NCI-H2107 (cell line): ENCODE results near the gene ADARB2.
"Not testable (repeated sequence)": the region's sequence is repeated elsewhere in the genome, so short reads cannot be mapped to it uniquely, and the experiment has no call there.

Source experiments
- DNase-seq: peaks from one replicate; lab custom pipeline; 2025; lab: John Stamatoyannopoulos, UW

The ADARB2 gene

DNA sequence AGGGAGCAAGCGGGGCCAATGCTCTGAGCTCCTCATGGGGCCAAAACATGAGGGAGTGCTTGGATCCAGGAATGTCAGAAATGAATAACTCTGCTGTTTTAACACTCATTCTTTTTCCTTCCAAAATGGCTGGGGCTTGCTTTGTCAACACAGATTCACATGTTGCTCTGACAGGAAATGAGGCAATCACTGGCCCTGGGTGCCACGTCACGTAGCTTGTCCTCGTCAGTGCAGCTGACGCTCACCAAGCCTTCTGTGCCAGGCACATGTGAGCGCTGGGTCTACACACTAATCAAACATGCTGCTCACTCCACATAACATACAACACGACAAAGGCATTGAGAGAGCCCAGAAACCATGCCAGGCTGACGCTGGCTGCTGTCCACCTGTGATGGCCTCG, 482.2 kb downstream of the ADARB2 start:
- no peak for DNase-seq

DNA sequence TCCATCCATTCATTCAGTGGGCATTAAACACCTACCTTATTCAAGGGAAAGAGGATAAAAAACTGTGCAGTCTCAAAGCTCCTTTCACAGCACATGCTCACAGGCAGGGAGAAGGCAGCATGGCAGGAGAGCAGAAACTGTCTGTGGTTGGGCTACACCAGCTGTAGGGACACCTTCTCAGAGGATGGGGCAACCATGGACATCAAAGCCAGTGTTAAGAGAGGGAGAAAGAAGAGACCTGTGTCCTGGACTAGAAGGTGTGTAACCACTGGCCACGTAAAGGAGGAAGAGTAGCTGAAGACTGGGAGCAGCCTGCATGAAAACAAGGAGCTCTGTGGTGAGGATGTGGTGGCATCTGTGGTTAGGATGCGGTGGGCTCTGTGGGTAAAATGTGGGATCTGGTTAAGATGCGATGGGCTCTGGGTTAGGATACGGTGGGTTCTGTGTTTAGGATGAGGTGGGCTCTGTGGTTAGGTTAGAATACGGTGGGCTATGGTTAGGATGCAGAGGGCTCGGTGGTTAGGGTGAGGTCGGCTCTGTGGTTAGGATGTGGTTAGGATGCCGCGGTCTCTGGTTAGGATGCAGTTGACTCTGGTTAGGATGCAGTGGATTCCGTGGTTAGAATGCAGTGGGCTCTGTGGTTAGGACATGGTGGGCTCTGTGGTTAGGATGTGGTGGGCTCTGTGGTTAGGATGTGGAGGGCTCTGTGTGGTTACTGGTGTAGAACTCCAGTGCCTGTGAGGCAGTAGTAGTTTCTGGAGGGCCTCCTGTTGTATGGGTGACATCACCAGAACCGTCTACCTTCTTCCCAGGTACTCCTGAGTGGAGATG, 483.6 kb downstream of the ADARB2 start:
- no peak for DNase-seq

DNA sequence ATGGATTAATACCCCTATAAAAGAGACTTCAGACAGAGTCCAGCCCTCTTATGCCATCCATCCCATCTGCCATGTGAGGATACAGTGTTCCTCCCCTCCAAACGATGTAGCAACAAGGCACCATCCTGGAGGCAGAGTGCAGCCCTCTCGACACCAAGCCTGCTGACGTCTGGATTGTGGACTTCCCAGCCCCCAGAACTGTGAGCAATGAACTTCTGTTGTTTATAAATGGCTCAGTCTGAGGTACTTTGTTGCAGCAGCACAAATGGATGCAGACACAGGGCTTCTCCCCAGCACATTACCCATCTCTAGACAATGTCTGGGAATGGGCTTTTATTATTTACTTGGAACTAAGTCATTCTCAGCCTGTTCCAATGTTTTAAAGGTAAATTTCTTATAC, 485.6 kb downstream of the ADARB2 start:
- no peak for DNase-seq

DNA sequence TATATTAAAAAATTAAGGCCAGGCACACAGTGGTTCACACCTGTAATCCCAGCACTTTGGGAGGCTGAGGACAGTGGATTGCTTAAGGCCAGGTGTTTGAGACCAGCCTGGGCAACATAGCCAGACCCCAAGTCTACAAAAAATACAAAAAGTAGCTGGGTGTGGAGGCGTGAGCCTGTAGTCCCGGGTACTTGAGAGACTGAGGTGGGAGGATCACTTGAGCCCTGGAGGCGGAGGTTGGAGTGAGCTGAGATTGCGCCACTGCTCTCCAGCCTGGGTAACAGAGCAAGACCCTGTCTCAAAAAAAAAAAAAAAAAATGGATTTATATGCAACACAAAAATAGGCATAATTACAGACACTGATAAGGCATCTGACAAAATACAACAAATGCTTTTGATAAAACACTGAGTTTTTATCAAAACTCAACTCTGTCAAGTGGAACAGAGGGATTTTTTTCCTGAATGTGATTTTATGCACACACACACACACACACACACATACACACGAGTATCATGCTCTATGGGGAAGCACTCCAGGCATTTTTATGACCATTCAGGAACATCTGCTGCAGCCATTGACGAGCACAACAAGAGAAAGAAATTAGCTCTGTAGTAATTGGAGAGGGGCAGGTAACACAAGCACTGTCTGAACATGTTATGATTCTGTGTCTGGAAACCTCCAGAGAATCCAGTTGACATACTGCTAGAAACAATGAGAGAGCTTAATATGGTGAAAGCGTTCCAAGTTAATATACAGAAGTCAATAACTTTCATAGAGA, 488.0 kb downstream of the ADARB2 start:
- peak; percentile 23 for DNase-seq

DNA sequence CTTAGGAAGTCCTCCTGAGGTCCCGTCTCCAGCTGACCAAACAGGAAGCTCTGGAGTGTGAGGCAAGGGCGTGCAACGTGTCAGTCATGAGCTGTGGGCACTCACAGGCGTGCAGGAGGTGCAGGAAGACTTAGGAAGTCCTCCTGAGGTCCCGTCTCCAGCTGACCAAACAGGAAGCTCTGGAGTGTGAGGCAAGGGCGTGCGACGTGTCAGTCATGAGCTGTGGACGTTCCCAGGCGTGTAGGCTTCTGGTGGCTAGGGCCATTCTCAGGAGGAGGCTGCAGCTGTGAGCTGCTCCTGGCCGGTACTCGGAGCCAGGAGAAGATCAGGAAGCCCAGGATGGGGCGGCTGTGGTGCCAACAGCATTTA, 489.1 kb downstream of the ADARB2 start:
- not testable (repeated sequence) for DNase-seq

DNA sequence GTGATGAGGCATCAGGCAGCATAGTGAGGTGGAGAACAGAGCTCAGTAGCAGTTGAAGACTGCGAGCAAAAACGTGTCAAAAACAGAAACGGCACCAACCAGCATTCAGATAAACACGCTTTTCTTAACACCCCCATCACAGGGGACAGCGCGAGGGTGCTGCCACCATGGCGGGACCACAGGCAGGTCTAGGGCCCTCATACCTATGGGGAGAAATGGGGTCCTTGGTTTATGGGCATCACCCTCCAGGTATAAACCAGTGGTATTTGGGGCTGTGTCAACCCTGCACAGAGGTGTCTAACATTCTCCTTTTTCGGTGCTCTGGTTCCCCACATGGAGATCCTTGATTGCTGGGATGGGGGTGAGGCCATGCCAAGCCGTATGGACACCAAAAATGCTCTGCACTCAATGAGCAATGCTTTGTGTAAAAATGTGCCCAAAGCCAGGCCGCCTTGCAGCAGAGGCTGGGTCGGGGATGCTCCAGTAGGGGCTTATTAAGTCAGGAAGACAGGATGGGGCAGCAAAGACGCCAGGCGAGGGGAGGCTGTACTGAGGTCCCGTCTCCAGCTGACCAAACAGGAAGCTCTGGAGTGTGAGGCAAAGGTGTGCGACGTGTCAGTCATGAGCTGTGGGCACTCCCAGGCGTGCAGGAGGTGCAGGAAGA, 489.6 kb downstream of the ADARB2 start:
- DNase-seq: no peak

DNA sequence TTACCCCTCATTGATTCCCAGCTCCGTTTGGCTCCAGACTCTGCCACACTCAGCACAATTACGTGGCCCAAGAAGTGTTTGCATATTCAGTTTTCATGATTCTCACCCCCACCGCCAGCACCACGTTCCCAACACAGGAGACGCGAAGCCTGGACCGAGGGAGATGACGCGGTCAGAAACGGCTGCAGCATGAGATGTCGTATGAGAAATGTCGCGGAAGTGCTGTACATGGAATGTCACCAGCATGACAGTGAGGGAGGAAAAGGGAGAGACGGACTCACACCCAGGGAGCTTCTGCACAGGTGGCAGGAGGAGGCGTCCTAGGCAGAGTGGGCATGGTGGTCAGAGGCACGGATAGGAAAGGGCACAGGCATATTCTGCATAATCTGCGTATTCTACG, 492.8 kb downstream of the ADARB2 start:
- no peak for DNase-seq

DNA sequence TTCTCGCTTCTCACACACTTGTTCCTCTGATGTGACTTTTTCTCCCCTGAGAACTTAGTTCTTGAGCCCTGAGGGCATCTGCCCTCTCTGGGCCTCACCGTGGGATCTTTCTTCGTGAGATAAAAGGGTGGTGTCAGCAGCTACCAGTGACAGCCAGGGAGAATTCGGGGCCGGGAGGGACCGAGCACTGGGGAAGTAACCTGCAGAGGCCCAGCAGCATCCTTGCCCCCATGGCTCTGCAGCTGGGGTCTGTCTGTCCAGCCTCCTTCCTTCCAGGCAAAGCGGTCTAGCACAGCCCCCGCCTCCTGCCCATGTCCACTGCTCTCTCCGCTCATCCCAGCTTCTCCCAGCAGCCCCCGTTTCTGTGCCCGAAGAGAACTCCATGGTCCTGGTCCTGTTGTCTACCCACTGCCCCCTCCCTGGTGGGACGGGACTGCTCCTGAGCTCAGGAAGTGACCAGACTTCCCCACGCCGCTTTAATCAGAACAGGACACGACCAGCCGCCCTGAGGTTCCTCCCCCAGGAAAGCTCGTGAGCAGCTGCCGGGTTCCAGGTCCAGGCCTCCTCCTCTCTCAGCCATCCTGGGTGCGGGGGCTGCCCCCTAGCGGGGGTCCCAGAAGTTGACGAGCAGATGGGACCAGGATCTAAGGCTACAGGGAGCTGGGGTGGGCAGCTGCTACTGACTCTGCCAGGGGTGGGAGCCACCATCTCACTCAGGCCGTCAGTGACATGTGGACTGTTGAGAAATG, 493.7 kb downstream of the ADARB2 start:
- no peak for DNase-seq

DNA sequence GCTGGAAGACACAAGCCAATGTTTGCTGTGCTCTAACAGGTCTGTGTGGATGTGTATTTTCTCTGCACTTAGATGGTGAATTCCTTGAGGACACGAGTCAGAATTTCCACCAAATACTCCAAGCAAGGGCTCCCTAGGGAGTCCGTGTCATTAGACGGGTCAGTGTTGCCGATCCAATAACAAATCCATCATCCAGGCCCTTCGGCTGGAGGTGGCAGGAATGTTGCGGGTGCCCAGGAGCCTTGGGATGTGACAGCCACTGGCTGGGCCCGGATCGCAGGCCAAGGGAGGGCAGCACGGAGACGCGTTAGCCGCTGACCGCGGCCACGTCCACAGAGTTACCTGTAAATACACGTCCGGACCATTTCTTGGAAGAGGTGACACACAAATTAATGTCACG, 494.4 kb downstream of the ADARB2 start:
- no peak for DNase-seq

DNA sequence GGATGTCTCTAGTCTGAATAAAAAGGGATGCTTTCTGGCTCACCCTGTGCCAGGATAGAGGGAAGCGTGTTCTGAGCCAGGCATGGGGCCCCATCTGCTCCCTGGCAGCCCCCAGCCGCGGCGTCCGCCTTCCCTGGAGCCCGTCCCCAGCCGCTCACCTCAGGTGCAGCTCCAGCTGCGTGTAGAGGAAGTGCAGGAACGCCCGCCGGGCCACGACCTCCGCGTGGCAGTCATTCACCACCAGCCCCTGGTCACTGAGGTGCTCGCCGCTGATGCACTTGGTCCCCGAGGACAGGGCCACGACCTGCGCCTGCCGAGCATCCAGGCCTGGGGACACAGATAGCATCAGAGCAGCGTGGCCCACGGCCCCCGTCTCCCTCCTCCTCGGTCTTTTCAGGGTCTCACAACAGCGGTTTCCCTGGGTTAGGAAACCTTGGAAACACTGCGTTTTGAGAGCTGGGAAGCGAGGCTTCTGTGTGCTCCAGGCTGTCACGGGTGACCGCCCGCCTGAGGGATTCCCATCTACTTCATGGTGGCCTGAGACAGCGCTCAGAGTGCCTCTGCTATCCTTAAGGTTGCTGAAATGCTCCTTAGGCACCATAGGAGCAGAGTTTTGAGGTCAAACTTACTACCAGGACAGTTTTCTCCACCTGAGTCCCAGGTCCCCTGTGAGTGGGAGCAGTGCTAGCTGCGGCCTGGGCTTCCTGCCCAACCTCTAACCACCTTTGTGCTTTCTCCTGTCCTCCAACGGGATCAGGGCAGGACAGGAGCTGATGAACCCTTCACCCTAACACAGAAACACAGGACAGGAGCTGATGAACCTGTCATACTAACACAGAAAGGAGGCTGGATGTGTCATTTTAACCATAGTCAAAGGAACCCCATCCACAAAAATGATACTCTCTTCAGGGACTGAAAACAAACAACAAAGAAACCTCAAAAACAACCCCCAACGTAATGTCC, 495.1 kb downstream of the ADARB2 start:
- DNase-seq: no peak

DNA sequence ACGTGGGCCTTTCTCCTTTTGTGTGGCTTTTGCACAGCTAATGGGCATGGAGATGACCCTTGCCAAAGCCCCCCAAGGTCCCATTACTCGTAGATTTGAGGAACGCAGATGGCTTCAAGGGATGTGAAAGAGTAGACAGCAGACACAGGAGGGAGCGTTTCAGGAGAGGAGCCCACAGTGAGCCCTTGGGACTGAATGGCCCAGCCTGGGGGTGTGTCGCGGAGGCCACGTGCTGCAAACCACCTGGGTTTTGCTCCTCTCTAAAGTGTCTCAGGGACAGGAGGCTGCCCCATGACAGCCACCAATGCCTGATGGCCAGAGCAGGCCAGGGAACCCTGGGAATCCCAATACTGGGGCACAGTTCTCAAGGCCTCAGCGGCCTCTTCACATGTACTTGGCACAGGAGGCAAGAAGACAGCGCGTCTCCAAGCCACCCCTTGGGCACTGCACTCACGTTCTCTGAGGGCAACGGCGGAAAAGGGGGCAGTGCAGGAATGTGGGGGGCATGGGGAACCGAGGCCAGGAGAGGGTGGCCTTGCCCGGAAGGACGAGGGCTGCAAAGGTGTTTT, 495.9 kb downstream of the ADARB2 start:
- no peak for DNase-seq

DNA sequence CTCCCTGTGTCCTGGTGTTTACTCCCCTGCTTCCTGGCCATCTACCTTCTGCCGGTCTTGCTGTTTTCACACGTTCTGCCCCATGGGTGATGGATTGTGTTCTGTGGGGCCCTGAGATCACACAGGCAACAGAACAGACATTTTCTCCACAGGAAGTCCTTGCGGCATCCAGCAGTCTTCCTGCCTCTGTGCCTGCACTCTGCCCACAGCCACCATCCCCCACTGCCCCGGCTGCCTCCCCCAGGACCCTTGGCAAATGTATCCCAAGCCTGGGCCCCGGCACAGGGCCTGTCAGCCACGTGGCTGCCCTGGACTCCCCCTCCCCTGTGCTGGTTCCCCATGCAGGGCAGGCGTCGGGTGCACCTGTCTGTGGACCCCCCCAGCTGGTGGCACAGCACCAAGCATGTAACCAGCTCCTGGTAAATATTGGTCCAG, 497.0 kb downstream of the ADARB2 start:
- peak; percentile 5 for DNase-seq

DNA sequence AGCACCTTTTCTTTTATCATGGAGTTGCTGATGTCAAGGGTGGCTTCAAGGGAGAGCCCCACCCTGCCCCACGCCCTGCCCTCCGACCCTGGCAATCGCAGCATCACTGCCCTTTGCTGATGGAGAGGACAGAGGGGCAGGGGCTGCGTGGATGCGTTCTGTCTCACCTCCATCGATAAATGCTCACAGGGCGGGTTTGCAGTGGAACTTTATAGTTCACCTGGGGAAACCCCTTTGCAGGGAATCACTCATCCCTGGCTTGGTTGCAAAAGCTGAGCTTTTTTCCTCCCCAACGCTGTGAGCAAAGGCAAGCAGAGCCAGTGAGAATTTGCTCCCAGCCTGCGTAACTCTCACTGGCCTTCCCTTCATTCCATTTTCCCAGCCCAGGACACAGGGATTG, 504.3 kb downstream of the ADARB2 start:
- DNase-seq: no peak

DNA sequence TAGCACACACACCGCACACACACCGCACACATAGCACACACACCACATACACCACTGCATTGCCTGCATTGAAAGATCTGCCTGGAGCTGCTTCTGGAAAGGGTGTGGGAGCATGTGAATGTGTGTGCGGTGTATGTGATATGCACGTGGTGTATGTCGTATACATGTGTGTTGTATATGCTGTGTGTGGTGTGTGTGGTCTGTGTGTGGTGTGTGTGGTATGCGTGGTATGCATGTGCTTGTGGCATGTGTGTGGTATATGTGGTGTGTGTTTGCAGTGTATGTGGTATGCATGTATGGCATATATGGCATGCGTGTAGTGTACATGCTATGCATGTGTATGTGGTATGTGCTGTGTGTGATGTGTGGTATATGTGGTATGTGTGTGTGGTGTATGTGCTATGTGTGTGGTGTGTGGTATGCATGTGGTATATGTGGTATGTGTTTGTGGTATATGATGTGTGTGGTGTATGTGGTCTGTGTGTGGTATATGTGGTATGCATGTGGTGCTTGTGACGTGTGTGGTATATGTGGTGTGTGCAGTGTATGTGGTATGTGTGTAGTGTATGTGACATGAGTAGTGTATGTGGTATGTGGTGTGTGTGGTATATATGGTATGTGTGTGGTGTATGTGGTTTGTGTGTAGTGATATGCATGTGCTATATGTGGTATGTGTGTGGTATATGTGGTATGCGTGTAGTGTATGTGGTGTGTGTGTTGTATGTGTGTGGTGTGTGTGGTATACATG, 505.0 kb downstream of the ADARB2 start:
- DNase-seq: no peak

DNA sequence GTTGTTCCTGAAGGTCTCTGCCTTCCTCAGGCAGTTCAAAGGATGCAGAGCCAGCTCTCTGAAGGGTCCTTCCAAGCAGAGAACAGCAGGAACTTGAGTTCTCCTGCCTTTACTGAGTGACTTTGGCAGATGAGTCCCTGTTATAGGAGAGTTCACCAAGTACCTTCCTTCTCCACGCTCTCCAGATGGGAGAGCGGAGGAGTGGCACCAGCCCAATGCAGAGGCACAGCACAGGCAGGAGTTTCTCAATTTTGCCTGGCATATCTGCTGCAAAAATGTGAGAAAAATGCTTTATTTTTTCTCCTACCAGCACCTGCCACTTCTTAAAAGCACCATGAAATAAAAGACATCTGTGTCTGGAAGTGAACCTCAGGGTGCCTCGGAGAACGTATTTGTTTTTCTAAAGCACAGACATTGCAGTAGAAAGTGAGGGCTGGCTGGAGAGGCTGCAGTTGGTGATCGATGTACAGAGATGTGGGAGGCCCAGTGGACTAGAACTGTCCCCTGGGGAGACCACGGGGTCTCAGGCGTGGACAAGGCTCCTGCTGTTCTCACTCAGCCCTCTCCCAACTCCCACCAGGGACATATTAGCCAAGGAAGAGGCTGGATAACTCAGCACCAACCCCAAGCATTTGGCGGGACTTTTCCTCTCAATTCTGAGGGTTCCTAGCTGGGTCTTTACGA, 506.6 kb downstream of the ADARB2 start:
- no peak for DNase-seq

DNA sequence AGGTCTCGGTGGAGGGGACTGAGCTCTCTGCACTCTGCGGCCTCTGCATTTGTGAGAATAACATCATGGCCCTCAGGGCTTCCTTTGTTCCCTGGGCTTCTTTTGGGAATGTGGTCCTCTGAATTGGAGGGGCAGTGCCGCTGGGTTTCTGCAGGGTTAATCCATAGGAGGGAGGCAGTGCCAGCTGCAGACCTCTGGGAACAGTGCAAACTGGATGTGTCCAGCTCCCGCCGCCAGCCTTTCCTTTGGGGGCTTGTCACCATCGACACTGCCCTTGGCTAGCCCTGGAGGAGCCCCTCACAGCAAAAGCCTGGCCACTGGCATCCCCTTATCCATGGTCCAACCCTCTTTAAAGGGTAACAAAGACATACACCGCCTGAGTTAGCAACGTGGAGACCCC, 507.2 kb downstream of the ADARB2 start:
- DNase-seq: no peak

DNA sequence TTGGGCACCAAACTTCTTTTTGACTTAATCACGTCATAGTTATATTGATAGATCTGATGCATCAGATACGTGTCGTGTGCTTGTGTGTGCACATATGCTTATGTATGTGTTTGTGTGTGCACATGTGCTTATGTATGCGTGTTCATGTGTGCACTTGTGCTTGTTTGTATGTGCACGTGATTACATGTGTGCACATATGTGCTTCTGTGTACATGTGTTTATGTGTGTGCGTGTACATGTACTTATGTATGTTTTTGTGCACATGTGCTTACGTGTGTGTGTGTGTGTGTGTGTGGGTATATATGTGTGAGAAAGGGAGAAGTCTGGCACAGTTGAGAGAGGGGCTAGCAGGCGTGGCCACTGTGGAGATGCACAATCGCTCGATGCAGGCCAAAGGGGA, 507.8 kb downstream of the ADARB2 start:
- DNase-seq: no peak

DNA sequence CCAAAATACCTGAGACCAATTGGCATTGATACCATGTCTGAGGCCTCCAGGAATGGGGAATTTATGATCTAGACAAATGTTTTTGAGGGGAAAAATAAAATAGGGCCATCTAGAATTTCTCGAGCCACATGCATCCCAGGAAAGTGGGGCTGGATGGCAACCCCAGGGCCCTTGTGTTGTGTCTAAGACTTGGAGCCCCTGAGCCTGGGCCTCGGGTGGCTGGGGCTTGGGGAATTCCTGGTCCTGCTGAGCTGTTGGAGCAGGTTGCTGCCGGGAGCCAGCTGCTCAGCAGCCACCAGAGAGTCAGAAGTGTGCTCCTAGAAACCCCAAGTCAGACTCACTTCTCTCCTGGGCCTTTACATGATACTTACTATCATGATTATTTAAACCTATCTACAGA, 508.2 kb downstream of the ADARB2 start:
- no peak for DNase-seq

DNA sequence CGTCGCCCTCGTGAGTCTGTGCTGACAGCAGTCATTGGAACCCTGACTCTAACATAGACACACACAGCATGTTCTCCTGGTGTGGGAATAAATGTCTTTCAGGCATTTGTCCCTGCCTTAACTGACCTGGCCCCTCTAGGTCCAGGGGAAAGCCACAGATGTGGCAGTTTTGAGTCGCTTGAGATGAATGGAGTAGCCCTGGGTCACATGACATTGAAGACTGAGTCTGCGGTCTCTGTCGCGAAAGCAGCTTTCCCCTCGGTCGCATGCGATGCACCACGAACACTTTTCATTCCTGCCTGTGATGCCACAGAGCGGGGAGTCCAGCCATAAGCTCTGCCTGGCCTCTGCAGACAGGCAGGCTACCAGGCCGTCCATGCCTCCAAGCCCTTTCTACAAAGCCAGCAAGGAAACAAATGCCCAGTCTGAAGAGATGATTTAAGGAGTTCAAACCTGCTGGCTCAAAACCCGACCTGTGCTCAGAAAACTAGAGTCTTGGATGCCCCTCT, 508.8 kb downstream of the ADARB2 start:
- DNase-seq: no peak
